ENCODE data around the gene PSMD13. TPM values are rescaled to one million over a fixed set of nuclear protein-coding genes. Genes with fewer than 3 reads are reported as not detected.
A peak's percentile ranks its signal among the peaks of the same experiment; 100 is the strongest.

Gene PSMD13
- polyA plus RNA-seq, 6 donors from 2014 or later: 193 to 258 (median 215) TPM

DNA sequence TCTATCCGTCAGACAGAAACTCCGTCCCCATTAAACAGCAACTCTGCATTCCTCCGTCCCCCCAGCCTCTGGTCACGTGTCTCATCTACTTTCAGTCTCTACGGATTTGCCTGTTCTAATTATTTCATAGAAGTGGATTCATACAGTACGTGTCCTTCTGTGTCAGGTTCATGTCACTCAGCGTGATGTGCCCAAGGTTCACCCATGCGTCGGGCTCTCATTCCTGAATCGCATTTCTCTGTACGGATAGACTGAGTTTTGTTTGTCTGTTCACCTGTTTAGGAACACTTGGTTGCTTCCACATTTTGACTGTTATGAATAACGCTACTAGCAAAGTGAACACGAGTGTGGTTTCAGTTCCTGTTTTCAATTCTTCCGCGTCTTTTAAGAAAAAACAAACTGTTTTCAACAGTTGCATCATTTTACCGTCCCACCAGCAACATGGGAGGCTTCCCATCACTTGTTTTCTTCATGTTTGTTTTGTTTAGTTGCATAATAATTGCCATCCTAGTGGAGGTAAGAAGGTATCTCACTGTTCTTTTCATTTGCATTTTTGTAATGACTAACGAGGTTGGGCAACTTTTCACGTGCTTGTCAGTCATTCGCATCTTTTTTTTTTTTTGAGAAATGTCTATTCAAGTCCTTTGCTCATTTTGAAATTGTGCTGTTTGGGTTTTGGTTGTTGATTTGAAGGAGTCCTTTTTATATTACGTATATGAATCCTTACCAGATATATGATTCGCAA, 32.5 kb downstream of the PSMD13 start:
- ATAC-seq (ENCODE audit: low read depth in 2 of 2) (peak; percentile 77 to 78), DNase-seq (peak; percentile 92)
- no peaks in the 10 kb centered on the region for H3K27me3 Mint-ChIP-seq

DNA sequence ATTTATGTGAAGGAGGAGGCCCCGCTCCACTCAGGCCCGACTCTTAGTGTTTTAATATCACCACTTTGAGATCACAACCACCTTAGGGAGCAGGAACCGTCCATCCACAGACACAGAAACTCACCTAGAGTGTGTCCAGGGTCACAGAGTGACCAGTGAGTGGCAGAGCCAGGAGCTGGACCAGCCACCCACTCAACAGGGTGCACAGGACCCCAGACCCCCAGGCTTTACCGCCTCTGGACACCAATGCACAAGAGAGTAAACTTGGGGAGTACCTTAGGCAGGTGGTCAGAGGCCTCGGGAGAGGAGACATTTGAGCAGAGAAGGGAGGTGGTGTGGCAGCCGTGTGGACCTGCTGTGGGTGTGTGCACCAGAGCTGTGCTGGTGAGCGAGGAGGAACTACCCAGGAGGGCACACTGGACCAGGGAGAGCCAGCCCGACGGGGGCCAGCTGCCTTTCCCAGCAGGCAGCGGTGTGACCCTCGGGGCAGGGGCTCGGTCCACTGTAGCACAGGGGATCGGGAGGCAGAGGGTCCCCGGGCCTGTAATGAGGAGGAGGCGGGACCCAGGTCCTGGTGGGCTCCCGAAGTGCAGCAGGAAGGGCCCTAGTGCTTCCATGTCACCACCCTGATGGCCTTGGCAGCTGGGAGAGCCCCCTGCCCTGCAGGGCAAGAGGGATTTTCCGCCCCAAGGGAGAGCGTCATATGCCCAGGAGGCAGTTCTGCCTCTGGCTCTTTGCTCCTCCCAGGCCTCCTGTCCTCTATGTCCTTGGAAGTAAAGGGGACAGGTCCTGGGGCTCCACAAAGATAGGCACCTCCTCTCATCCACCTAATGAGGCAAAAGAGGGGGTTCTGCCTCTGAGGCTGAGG, 33.9 kb downstream of the PSMD13 start:
- Mint-ChIP-seq H3K36me3 (no peaks in the 10 kb centered on the region), H3K4me1 (peaks cover 18 to 45% (median 42%) of the 10 kb centered on the region in 3 donors), H3K27ac (peak overlapping the region in 5 of 6 donors; percentile 91 to 100 (median 97)), H3K4me3 (peak overlapping the region in 4 of 8 donors; percentile 34 to 94 (median 88)), H3K9me3 (peaks cover 0 to 2% (median 0%) of the 10 kb centered on the region in 7 donors), H3K27me3 (no peaks in the 10 kb centered on the region)
- ATAC-seq (ENCODE audit: low read depth in 2 of 2) (no peak), DNase-seq (no peak)

More for the DNA sequence above, 32.5 kb downstream of the PSMD13 start:
- peak overlapping the region; percentile 81 to 97 (median 92) for H3K4me3 Mint-ChIP-seq
- peaks cover 14 to 38% (median 37%) of the 10 kb centered on the region in 3 donors for H3K4me1 Mint-ChIP-seq
- peak overlapping the region; percentile 96 to 100 (median 98) for H3K27ac Mint-ChIP-seq
- H3K36me3 Mint-ChIP-seq: no peaks in the 10 kb centered on the region
- H3K9me3 Mint-ChIP-seq: peaks cover 0 to 2% (median 0%) of the 10 kb centered on the region in 7 donors

DNA sequence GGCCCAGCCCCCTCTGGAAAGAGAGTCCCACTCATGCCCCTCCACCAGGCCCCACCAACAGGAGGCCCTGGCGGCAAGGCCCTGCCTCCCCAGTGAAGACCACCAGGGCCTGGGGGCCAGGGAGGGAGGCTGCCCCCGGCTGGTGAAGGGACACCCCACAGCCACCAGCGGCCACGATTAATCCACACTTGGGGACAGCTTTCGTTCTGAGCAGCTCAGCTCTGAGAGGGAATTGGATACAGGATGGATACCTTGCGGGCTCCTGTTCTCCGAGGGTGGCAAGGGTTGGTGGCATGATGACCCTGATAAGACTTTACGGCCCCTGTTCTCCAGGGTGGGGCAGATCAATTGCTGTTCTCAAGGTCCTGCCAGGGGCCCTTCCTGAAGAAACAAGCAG, 34.5 kb downstream of the PSMD13 start:
- DNase-seq: no peak
- no peaks in the 10 kb centered on the region for H3K27me3 Mint-ChIP-seq
- peak overlapping the region in 1 of 6 donors; percentile 97 for H3K27ac Mint-ChIP-seq
- peaks cover 0 to 2% (median 0%) of the 10 kb centered on the region in 7 donors for H3K9me3 Mint-ChIP-seq
- ATAC-seq (ENCODE audit: low read depth in 2 of 2): no peak
- H3K4me3 Mint-ChIP-seq: no peak overlapping the region
- peaks cover 0 to under 1% of the 10 kb centered on the region in 2 donors for H3K36me3 Mint-ChIP-seq
- peaks cover 18 to 45% (median 42%) of the 10 kb centered on the region in 3 donors for H3K4me1 Mint-ChIP-seq

DNA sequence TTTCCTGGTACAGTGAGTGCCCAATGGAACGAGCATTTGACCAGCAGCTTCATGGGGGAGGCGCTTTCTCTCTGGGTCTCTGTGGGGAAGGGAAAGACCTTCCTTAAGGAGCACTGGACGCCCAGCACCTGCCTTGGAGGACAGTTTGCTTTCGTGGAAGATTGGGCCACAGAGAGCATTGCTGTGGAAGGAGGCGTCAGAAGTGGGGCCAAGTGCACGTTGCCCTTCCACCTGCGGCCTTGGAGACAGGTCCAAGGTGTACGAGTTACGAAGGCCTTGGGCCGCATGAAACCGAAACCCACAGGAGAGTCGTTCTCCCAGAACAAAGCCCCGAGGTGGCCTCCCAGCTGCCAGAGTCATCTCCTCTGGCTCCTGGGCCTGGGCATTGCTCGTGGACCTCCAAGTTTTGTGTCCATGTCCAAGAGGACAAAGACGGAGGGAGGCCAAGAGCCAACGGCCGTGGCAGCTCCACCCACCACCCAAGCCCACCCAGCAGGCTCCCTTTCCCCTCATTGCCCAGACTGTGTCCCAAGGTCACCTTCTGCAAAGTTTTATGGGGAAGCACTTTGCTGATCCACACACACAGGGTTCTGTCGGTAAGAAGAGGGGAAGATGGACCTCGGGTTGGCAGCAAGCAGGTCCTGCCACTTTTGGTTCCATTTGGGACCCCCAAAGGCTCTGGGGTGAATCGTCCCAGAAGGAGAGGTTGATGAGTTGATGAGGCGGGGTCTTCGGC, 35.6 kb downstream of the PSMD13 start:
- Mint-ChIP-seq H3K27me3 (no peaks in the 10 kb centered on the region), H3K4me1 (peaks cover 18 to 43% (median 36%) of the 10 kb centered on the region in 3 donors)

DNA sequence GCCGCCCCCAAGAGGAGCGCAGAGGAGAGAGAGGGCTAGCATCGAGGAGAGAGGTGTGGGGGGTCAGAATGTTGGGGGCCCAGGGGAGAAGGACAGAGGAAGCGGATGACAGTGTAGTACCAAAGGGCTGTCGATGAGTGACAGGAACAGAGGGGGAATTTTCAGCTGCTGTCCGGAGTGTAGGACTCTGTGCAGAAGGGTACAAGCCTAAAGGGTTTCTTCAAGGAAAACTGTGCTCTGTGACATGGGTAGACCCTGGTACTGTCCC, 36.1 kb downstream of the PSMD13 start:
- DNase-seq: no peak
- peaks cover 0 to 5% of the 10 kb centered on the region in 2 donors for H3K36me3 Mint-ChIP-seq
- H3K4me1 Mint-ChIP-seq: peaks cover 22 to 40% (median 31%) of the 10 kb centered on the region in 3 donors
- H3K27ac Mint-ChIP-seq: peak overlapping the region in 2 of 6 donors; percentile 61 to 97
- H3K4me3 Mint-ChIP-seq: no peak overlapping the region
- H3K9me3 Mint-ChIP-seq: peaks cover 0 to 3% (median 0%) of the 10 kb centered on the region in 7 donors
- no peaks in the 10 kb centered on the region for H3K27me3 Mint-ChIP-seq
- no peak for ATAC-seq (ENCODE audit: low read depth in 2 of 2)

More for the DNA sequence above, 35.6 kb downstream of the PSMD13 start:
- peak overlapping the region in 1 of 6 donors; percentile 97 for H3K27ac Mint-ChIP-seq
- peaks cover 0 to 3% (median 0%) of the 10 kb centered on the region in 7 donors for H3K9me3 Mint-ChIP-seq
- H3K36me3 Mint-ChIP-seq: peaks cover 0 to 5% of the 10 kb centered on the region in 2 donors
- DNase-seq (no peak), ATAC-seq (ENCODE audit: low read depth in 2 of 2) (no peak)
- H3K4me3 Mint-ChIP-seq: peak overlapping the region in 3 of 8 donors; percentile 12 to 41 (median 29)

DNA sequence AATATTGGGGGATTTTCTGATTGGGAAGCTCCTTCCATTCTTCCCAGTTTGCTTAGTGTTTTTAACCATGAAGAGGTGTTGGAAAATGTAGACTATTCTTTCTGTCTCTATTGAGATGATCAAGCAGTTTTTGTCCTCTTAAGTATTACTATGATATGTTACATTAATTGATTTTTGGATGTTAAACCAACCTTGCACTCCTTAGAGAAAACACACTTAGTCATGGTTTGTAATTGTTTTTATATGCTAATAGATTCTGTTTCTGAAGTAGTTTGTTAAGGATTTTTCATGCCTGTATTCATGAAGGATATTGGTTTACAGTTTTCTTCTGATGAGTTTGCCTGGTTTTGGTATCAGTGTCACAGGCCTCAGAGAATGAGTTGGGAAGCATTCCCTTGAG, 39.4 kb downstream of the PSMD13 start:
- Mint-ChIP-seq H3K4me3 (peak overlapping the region in 1 of 8 donors; percentile 20), H3K27me3 (peaks cover 0 to 12% (median 0%) of the 10 kb centered on the region in 3 donors), H3K36me3 (peaks cover 0 to 5% of the 10 kb centered on the region in 2 donors), H3K4me1 (peaks cover 25 to 26% (median 25%) of the 10 kb centered on the region in 3 donors), H3K27ac (no peak overlapping the region), H3K9me3 (peaks cover 0 to 3% (median 0%) of the 10 kb centered on the region in 7 donors)
- ATAC-seq (ENCODE audit: low read depth in 2 of 2) (no peak), DNase-seq (no peak)

DNA sequence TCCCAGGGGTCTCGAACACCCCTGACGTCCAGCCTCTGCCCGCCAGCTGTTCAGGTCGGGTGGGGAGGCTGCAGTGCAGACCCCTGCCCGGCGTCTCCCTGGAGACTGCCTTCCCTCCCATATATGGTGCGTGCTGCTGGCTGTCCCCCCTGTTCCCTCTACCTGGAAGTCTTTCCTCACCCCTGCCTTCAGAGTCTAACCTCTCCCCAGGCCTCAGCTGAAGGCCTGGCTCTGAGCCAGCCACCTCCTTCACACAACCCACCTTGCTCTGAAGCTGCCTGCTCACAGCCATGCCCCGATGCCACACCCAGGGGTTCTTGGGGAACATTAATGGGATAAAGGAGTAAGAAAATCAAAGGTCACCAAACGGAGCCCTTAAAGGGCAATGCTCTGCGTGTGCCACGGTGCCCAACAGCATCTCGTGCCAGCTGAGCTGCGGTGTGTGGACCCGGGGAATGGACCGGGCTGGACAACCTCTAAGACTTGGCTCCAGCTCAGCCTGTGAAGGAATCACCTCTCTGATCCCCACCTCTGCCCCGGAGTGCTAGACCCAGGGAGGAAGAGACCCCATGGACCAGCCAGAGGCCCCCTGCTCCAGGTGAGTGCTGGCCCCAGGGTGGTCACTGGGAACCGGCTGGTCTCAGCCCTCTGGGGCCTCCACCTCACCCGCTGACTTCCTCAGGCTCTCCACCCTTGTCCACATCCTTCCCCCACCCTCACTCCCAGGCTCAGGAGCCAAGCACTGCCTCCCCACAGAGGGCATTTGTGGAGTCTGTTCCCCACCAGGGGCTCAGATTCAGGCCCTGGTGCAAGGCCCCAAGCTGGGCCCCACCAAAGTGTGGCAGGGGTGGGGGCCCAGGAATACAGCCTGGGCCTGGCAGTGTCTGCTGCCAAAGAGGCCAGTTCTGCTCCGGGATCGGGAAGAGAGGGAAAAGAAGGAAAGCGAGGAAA, 41.5 kb downstream of the PSMD13 start, which contains the start of gene NLRP6:
NLRP6 (plus strand) TSS at position 407 of the 951 bp plus-strand sequence; CDS start at position 570, 163 bp downstream.
- Mint-ChIP-seq H3K36me3 (peaks cover 0 to 5% of the 10 kb centered on the region in 2 donors), H3K4me3 (peak within 1 kb of the TSS; percentile 24 to 81 (median 68))
- DNase-seq: no peak

DNA sequence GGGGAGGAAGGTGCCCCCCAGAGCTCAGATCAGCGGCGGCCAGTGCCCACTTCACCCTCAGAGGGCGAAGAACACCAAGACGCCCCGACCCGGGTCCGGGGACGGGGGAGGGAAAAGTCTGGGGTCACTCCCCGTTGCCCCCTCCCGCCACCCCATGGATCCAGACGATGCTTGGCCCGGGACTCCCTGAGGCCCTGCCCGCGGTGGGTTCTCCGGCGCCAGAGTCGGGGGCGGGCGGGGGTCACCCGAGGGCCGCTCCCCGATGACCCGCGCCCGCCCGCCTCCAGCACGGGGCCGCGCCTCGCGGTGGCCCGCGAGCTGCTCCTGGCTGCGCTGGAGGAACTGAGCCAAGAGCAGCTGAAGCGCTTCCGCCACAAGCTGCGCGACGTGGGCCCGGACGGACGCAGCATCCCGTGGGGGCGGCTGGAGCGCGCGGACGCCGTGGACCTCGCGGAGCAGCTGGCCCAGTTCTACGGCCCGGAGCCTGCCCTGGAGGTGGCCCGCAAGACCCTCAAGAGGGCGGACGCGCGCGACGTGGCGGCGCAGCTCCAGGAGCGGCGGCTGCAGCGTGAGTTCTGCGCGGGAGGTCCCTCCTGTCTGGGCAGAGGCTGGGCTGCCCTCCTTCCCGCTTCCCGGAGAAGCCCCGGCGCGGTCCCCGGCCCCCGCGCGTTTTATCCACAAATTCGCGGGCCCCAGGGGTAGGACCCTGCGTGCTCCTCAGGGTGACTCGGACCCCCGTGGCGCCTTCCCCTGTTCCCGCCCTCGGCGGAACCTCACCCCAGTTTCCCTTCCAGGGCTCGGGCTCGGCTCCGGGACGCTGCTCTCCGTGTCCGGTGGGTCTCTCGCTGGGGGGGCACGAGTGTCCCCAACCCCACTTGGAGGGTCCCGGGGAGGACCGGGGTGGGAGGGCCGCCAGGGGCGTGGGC, 42.5 kb downstream of the PSMD13 start:
- ATAC-seq (ENCODE audit: low read depth in 2 of 2) (peak; percentile 37 to 42), DNase-seq (no peak)
- H3K27me3 Mint-ChIP-seq: peaks cover 11 to 40% (median 17%) of the 10 kb centered on the region in 3 donors
- H3K27ac Mint-ChIP-seq: peak overlapping the region in 2 of 6 donors; percentile 72 to 84
- peak overlapping the region in 7 of 8 donors; percentile 30 to 79 (median 67) for H3K4me3 Mint-ChIP-seq
- H3K9me3 Mint-ChIP-seq: peaks cover 0 to 3% (median 0%) of the 10 kb centered on the region in 7 donors
- H3K4me1 Mint-ChIP-seq: peaks cover 38 to 43% (median 39%) of the 10 kb centered on the region in 3 donors
- peaks cover 0 to 5% of the 10 kb centered on the region in 2 donors for H3K36me3 Mint-ChIP-seq

More for the DNA sequence above, 41.5 kb downstream of the PSMD13 start, which contains the start of gene NLRP6:
- no peak for ATAC-seq (ENCODE audit: low read depth in 2 of 2)
- H3K9me3 Mint-ChIP-seq: peaks cover 0 to 3% (median 0%) of the 10 kb centered on the region in 7 donors
- H3K4me1 Mint-ChIP-seq: peaks cover 38 to 43% (median 39%) of the 10 kb centered on the region in 3 donors
- H3K27me3 Mint-ChIP-seq: peaks cover 5 to 32% (median 17%) of the 10 kb centered on the region in 3 donors
- peak within 1 kb of the TSS in 4 of 6 donors; percentile 51 to 84 (median 66) for H3K27ac Mint-ChIP-seq

DNA sequence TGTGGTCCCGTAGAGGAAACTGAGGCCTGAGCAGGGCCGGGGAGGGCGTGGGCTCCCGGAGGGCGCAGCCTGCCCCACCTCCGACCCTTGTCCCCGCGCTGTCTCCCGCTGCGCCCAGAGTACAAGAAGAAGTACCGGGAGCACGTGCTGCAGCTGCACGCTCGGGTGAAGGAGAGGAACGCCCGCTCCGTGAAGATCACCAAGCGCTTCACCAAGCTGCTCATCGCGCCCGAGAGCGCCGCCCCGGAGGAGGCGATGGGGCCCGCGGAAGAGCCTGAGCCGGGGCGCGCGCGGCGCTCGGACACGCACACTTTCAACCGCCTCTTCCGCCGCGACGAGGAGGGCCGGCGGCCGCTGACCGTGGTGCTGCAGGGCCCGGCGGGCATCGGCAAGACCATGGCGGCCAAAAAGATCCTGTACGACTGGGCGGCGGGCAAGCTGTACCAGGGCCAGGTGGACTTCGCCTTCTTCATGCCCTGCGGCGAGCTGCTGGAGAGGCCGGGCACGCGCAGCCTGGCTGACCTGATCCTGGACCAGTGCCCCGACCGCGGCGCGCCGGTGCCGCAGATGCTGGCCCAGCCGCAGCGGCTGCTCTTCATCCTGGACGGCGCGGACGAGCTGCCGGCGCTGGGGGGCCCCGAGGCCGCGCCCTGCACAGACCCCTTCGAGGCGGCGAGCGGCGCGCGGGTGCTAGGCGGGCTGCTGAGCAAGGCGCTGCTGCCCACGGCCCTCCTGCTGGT, 43.4 kb downstream of the PSMD13 start:
- H3K27ac Mint-ChIP-seq: peak overlapping the region in 5 of 6 donors; percentile 21 to 93 (median 81)
- peaks cover 0 to 3% (median 0%) of the 10 kb centered on the region in 7 donors for H3K9me3 Mint-ChIP-seq
- peaks cover 33 to 39% (median 36%) of the 10 kb centered on the region in 3 donors for H3K4me1 Mint-ChIP-seq
- DNase-seq (peak; percentile 57), ATAC-seq (ENCODE audit: low read depth in 2 of 2) (peak; percentile 79 to 81)
- H3K36me3 Mint-ChIP-seq: peaks cover 0 to 5% of the 10 kb centered on the region in 2 donors
- H3K27me3 Mint-ChIP-seq: peaks cover 11 to 45% (median 19%) of the 10 kb centered on the region in 3 donors
- peak overlapping the region; percentile 77 to 89 (median 86) for H3K4me3 Mint-ChIP-seq

DNA sequence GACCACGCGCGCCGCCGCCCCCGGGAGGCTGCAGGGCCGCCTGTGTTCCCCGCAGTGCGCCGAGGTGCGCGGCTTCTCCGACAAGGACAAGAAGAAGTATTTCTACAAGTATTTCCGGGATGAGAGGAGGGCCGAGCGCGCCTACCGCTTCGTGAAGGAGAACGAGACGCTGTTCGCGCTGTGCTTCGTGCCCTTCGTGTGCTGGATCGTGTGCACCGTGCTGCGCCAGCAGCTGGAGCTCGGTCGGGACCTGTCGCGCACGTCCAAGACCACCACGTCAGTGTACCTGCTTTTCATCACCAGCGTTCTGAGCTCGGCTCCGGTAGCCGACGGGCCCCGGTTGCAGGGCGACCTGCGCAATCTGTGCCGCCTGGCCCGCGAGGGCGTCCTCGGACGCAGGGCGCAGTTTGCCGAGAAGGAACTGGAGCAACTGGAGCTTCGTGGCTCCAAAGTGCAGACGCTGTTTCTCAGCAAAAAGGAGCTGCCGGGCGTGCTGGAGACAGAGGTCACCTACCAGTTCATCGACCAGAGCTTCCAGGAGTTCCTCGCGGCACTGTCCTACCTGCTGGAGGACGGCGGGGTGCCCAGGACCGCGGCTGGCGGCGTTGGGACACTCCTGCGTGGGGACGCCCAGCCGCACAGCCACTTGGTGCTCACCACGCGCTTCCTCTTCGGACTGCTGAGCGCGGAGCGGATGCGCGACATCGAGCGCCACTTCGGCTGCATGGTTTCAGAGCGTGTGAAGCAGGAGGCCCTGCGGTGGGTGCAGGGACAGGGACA, 44.1 kb downstream of the PSMD13 start:
- Mint-ChIP-seq H3K4me1 (peaks cover 31 to 39% (median 34%) of the 10 kb centered on the region in 3 donors), H3K27ac (peak overlapping the region in 4 of 6 donors; percentile 36 to 85 (median 70)), H3K4me3 (peak overlapping the region; percentile 71 to 88 (median 80)), H3K27me3 (peaks cover 16 to 52% (median 24%) of the 10 kb centered on the region in 3 donors), H3K9me3 (peaks cover 0 to 3% (median 0%) of the 10 kb centered on the region in 7 donors), H3K36me3 (peaks cover 0 to 5% of the 10 kb centered on the region in 2 donors)
- ATAC-seq (ENCODE audit: low read depth in 2 of 2) (peak; percentile 66 to 68), DNase-seq (peak; percentile 53)

Measured in naive B cell (primary cell).